GM10847 (cell line): Measurements from ENCODE around the gene SMIM31.

ENCODE experiments used
- POLR2A ChIP-seq: IDR thresholded peaks from 2 replicates; pipeline ENCODE4 v1.6.1; 2011; ENCODE audit not compliant: insufficient read length; ENCODE audit errors: extremely low read depth

Gene SMIM31

GRCh38 chr4:164770010-164770724 is 16.2 kb downstream of the SMIM31 start:
- no peak for TF ChIP-seq POLR2A

GRCh38 chr4:164771088-164771487 is 17.2 kb downstream of the SMIM31 start:
- TF ChIP-seq POLR2A, result no peak

GRCh38 chr4:164772076-164772475 is 18.1 kb downstream of the SMIM31 start:
- no peak for TF ChIP-seq POLR2A

GRCh38 chr4:164779080-164779479 is 25.1 kb downstream of the SMIM31 start:
- no peak for TF ChIP-seq POLR2A

- no peak for TF ChIP-seq POLR2A
These were observed 25.9 kb downstream of the SMIM31 start for GRCh38 chr4:164779811-164780216.

GRCh38 chr4:164780839-164781238 is 26.9 kb downstream of the SMIM31 start:
- no peak for TF ChIP-seq POLR2A

GRCh38 chr4:164783976-164784375 is 30.0 kb downstream of the SMIM31 start:
- TF ChIP-seq POLR2A, result no peak

- TF ChIP-seq POLR2A, result no peak
These were observed 35.1 kb downstream of the SMIM31 start for GRCh38 chr4:164789047-164789446.

GRCh38 chr4:164790249-164790648 is 36.3 kb downstream of the SMIM31 start:
- no peak for TF ChIP-seq POLR2A

- TF ChIP-seq POLR2A, result no peak
These were observed 45.5 kb downstream of the SMIM31 start for GRCh38 chr4:164799410-164799809.

GRCh38 chr4:164800786-164801185 is 46.9 kb downstream of the SMIM31 start:
- no peak for TF ChIP-seq POLR2A

GRCh38 chr4:164802301-164802901 is 48.5 kb downstream of the SMIM31 start:
- no peak for TF ChIP-seq POLR2A

GRCh38 chr4:164803702-164804101 is 49.8 kb downstream of the SMIM31 start:
- no peak for TF ChIP-seq POLR2A

- no peak for TF ChIP-seq POLR2A
These were observed 53.7 kb downstream of the SMIM31 start for GRCh38 chr4:164807611-164808010.

GRCh38 chr4:164813554-164813953 is 59.6 kb downstream of the SMIM31 start:
- no peak for TF ChIP-seq POLR2A

- no peak for TF ChIP-seq POLR2A
These were observed 61.8 kb downstream of the SMIM31 start for GRCh38 chr4:164815711-164816110.

GRCh38 chr4:164819366-164819765 is 65.4 kb downstream of the SMIM31 start:
- no peak for TF ChIP-seq POLR2A
